BLaER1 (cell line): Measurements from ENCODE around the gene OSBPL10.

Source experiments
- H3K27ac ChIP-seq: shearing (Covaris generic); formaldehyde crosslinking; 2 replicates; pipeline ENCODE4 v1.8.1; 2022
- H3K27me3 ChIP-seq: shearing (Covaris generic); formaldehyde crosslinking; 2 replicates; pipeline ENCODE4 v1.8.1; 2022
- H3K36me3 ChIP-seq: shearing (Covaris generic); formaldehyde crosslinking; 2 replicates; pipeline ENCODE4 v1.8.1; 2022
- H3K4me1 ChIP-seq: shearing (Covaris generic); formaldehyde crosslinking; 2 replicates; pipeline ENCODE4 v1.8.1; 2022
- H3K4me2 ChIP-seq: shearing (Covaris generic); formaldehyde crosslinking; 2 replicates; pipeline ENCODE4 v1.8.1; 2022
- H3K4me3 ChIP-seq: shearing (Covaris generic); formaldehyde crosslinking; 2 replicates; pipeline ENCODE4 v1.8.1; 2022
- H3K9ac ChIP-seq: shearing (Covaris generic); formaldehyde crosslinking; 2 replicates; pipeline ENCODE4 v1.8.1; 2022
- H3K9me3 ChIP-seq: shearing (Covaris generic); formaldehyde crosslinking; 2 replicates; pipeline ENCODE4 v1.8.1; 2022
- H4K20me1 ChIP-seq: shearing (Covaris generic); formaldehyde crosslinking; 2 replicates; pipeline ENCODE4 v1.8.1; 2022
- Cebpa-rat ChIP-seq: shearing (Covaris generic); IDR thresholded peaks from 2 replicates; pipeline ENCODE4 v1.8.1; 2022

Gene OSBPL10

DNA sequence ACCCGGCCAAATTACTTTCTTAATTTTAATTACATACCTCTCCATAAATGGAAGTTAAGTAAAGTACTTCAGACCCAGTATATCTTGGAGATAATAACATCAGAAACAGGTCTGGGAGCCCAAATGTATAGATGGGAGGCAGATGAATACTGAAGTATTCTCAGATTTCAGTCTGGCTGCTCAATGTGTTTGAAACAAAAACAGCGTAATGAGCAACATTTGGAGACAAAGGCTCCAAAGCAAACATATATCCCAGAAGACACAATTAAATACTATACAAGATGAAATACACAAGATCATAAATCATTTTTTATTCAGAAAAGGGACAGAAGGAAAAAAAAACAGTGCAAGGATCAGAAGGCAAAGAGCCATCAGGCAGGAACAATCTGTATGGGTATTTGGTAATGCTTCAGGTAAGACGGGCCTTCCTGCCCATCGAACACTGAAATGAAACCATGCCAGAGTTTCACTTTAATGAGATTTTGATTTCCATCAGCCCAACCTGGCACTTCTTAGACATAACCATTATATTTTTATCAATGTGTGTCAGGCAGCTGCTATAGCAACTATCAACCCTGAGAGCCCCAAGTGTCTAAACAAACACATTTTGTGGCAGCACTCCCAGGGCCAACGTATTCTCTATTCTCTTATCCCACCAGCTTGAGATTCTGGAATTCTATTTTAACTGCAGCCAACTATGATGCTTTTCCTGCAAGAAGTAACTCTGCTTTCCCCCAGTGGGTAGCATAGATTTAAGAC lies 237.6 kb downstream of the OSBPL10 start:
- TF ChIP-seq Cebpa-rat, result no peak
- no peaks in the 10 kb centered on the region for H3K4me1 ChIP-seq
- H3K27me3 ChIP-seq, result no peaks in the 10 kb centered on the region
- H4K20me1 ChIP-seq, result no peaks in the 10 kb centered on the region
- H3K36me3 ChIP-seq, result no peaks in the 10 kb centered on the region
- no peak overlapping the region for H3K27ac ChIP-seq
- no peak overlapping the region for H3K4me3 ChIP-seq
- H3K9me3 ChIP-seq, result no peaks in the 10 kb centered on the region
- no peak overlapping the region for H3K9ac ChIP-seq
- H3K4me2 ChIP-seq, result no peak overlapping the region

DNA sequence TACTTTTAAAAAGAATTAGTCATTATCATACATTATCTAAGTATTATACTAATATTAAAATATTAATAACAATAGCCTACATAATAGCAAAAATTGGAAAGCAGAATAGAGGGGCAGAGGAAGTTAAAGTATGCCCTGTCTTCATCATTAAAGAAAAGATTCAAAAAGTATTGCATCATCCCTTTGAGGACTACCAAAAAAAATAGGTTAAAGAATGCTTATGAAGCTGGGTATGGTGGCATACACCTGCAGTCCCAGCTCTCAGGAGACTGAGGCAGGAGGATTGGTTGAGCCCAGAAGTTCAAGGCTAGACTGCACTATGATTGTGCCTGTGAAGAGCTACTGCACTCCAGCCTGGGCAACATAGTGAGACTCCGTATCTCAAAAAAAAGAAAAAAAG lies 240.7 kb downstream of the OSBPL10 start:
- no peak overlapping the region for H3K9ac ChIP-seq

GRCh38 chr3:31738412-31738811 lies 242.7 kb downstream of the OSBPL10 start:
- H3K27me3 ChIP-seq, result no peaks in the 10 kb centered on the region
- H3K4me2 ChIP-seq, result no peak overlapping the region
- TF ChIP-seq Cebpa-rat, result no peak
- H3K9ac ChIP-seq, result no peak overlapping the region
- H3K4me3 ChIP-seq, result no peak overlapping the region
- H4K20me1 ChIP-seq, result no peaks in the 10 kb centered on the region
- H3K9me3 ChIP-seq, result no peaks in the 10 kb centered on the region
- no peaks in the 10 kb centered on the region for H3K4me1 ChIP-seq
- no peaks in the 10 kb centered on the region for H3K36me3 ChIP-seq
- H3K27ac ChIP-seq, result no peak overlapping the region

More for the DNA sequence above, 240.7 kb downstream of the OSBPL10 start:
- H3K27ac ChIP-seq, result no peak overlapping the region
- no peak overlapping the region for H3K4me2 ChIP-seq
- no peaks in the 10 kb centered on the region for H3K36me3 ChIP-seq
- H3K4me1 ChIP-seq, result no peaks in the 10 kb centered on the region
- H3K4me3 ChIP-seq, result no peak overlapping the region
- no peaks in the 10 kb centered on the region for H3K27me3 ChIP-seq
- no peaks in the 10 kb centered on the region for H3K9me3 ChIP-seq
- no peaks in the 10 kb centered on the region for H4K20me1 ChIP-seq
- TF ChIP-seq Cebpa-rat, result no peak

DNA sequence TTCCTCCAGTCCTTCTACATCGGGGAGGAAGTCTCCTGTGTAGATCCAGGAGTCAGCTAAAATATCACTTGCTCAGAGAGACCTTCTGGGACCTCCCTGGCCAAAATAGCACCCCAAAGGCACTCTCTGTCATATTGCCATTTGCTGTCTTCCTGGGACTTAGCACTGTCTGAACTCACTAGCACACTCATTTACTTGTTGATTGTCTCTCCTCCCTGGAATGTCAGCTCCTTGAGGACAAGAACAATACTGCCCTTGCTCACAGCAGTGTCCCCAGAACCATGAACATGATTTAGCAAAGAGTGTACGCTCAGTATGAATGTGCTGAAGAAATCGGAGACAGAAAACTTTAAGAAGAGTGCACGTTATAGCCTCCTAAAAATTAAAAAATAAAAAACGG lies 245.4 kb downstream of the OSBPL10 start:
- Histone ChIP-seq H3K9me3 (no peaks in the 10 kb centered on the region), H3K27me3 (no peaks in the 10 kb centered on the region), H3K4me2 (no peak overlapping the region), H3K36me3 (no peaks in the 10 kb centered on the region), H4K20me1 (no peaks in the 10 kb centered on the region), H3K9ac (no peak overlapping the region), H3K4me1 (no peaks in the 10 kb centered on the region), H3K4me3 (no peak overlapping the region), H3K27ac (no peak overlapping the region)
- TF ChIP-seq Cebpa-rat, result no peak

DNA sequence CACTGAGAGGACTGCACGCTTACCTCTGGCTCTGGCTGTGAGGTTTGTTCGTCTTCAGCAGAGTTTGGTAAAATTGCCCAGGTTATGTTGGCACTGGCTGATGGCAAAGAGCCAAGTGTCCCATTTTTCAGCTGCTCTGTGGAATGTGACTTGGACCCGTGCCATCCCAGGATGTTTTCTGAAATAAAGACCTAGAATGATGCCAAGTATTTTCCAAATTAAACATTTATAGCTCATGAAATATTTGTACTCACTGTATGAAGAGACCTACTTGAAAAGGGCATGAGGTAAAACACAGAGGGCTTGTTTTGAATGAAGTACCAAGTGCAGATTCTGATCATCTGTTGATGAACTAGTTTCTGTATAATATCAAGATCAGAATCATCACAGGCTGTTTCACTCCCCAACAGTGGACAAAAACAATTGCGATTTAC lies 247.8 kb downstream of the OSBPL10 start:
- Histone ChIP-seq H3K4me1 (no peaks in the 10 kb centered on the region), H3K27ac (no peak overlapping the region), H3K9ac (no peak overlapping the region), H3K9me3 (no peaks in the 10 kb centered on the region), H3K36me3 (no peaks in the 10 kb centered on the region), H4K20me1 (no peaks in the 10 kb centered on the region), H3K27me3 (no peaks in the 10 kb centered on the region), H3K4me3 (no peak overlapping the region), H3K4me2 (no peak overlapping the region)
- no peak for TF ChIP-seq Cebpa-rat

DNA sequence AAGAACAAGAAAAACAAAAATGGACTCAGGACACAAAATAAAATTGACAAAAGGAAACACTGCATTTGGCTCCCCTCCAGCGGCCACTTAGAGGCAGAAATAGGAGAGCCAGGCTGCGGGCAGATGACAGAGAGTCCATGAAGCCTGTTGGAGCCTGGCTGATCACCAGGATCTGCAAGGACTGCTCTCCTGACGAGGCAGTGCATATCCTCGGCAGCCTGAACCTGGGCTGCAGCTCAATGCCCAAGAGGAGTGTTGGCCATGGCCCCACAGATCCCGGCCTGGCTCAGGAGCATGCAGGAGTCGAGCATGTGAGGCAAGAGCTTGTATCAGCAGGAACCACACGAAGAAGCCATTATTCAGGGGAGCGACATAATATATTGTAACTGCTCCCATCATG lies 248.5 kb downstream of the OSBPL10 start:
- Histone ChIP-seq H3K4me2 (no peak overlapping the region), H3K27me3 (no peaks in the 10 kb centered on the region), H3K9me3 (no peaks in the 10 kb centered on the region), H3K9ac (no peak overlapping the region), H3K27ac (no peak overlapping the region), H3K36me3 (no peaks in the 10 kb centered on the region), H3K4me3 (no peak overlapping the region), H3K4me1 (no peaks in the 10 kb centered on the region), H4K20me1 (no peaks in the 10 kb centered on the region)
- TF ChIP-seq Cebpa-rat, result no peak

GRCh38 chr3:31729573-31729972 lies 251.5 kb downstream of the OSBPL10 start:
- H3K27me3 ChIP-seq, result no peaks in the 10 kb centered on the region
- no peak overlapping the region for H3K4me2 ChIP-seq
- no peaks in the 10 kb centered on the region for H3K4me1 ChIP-seq
- H3K27ac ChIP-seq, result no peak overlapping the region
- H3K36me3 ChIP-seq, result no peaks in the 10 kb centered on the region
- H4K20me1 ChIP-seq, result no peaks in the 10 kb centered on the region
- H3K9ac ChIP-seq, result no peak overlapping the region
- no peak overlapping the region for H3K4me3 ChIP-seq
- no peaks in the 10 kb centered on the region for H3K9me3 ChIP-seq
- no peak for TF ChIP-seq Cebpa-rat

- no peak for TF ChIP-seq Cebpa-rat
- Histone ChIP-seq H3K36me3 (no peaks in the 10 kb centered on the region), H3K27ac (no peak overlapping the region), H4K20me1 (no peaks in the 10 kb centered on the region), H3K4me2 (no peak overlapping the region), H3K4me1 (no peaks in the 10 kb centered on the region), H3K27me3 (no peaks in the 10 kb centered on the region), H3K4me3 (no peak overlapping the region), H3K9ac (no peak overlapping the region), H3K9me3 (no peaks in the 10 kb centered on the region)
Observed at GRCh38 chr3:31729082-31729481, 252.0 kb downstream of the OSBPL10 start.

- Histone ChIP-seq H3K9ac (no peak overlapping the region), H3K4me3 (no peak overlapping the region), H3K27ac (no peak overlapping the region), H4K20me1 (no peaks in the 10 kb centered on the region), H3K36me3 (no peaks in the 10 kb centered on the region), H3K4me1 (no peaks in the 10 kb centered on the region), H3K4me2 (no peak overlapping the region), H3K9me3 (no peaks in the 10 kb centered on the region), H3K27me3 (no peaks in the 10 kb centered on the region)
- no peak for TF ChIP-seq Cebpa-rat
Observed at GRCh38 chr3:31728403-31728802, 252.7 kb downstream of the OSBPL10 start.

DNA sequence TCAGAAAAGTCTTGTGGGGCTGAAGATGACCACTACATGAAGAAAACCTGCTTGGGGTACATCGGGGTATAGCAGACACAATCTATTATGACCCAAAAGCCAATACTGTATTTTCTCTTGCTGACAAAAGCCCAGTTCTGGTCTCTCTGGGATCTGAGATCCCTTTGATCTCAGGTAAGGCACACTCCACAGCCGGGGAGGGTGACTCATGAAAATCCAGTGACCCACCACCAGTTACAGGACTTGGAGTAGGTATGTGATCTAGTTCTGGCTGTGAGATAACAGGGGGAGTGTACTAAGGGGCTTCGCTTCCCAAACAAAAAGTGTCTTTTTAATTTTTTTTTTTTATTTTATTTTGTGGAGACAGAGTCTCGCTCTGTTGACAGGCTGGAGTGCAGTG lies 255.1 kb downstream of the OSBPL10 start:
- Histone ChIP-seq H3K4me1 (no peaks in the 10 kb centered on the region), H3K4me3 (no peak overlapping the region), H3K9me3 (no peaks in the 10 kb centered on the region), H3K4me2 (no peak overlapping the region), H3K27ac (no peak overlapping the region), H4K20me1 (no peaks in the 10 kb centered on the region), H3K9ac (no peak overlapping the region), H3K27me3 (no peaks in the 10 kb centered on the region), H3K36me3 (no peaks in the 10 kb centered on the region)
- TF ChIP-seq Cebpa-rat, result no peak

- Histone ChIP-seq H3K4me1 (no peaks in the 10 kb centered on the region), H3K36me3 (no peaks in the 10 kb centered on the region), H3K27me3 (no peaks in the 10 kb centered on the region), H3K4me2 (no peak overlapping the region), H4K20me1 (no peaks in the 10 kb centered on the region), H3K27ac (no peak overlapping the region), H3K4me3 (no peak overlapping the region), H3K9ac (no peak overlapping the region), H3K9me3 (no peaks in the 10 kb centered on the region)
- no peak for TF ChIP-seq Cebpa-rat
Observed at GRCh38 chr3:31725568-31725967, 255.5 kb downstream of the OSBPL10 start.
